HepG2 (cell line): ENCODE results near the gene PSKH1. TPM values are rescaled to one million over a fixed set of nuclear protein-coding genes. Genes with fewer than 3 reads are reported as not detected.

Experiments
- ATAC-seq: fragments of 200-7000 bp; cut with Tn5 transposase; 3 replicates; pipeline ENCODE4 v1.9.1; 2020; ENCODE audit warnings: mild to moderate bottlenecking, moderate library complexity
- BruUV-seq: library from RNA; stranded (reverse); fragments of 400-500 nt; replicated peaks from 2 replicates; lab custom pipeline; 2021; lab: Mats Ljungman, UMichigan
- CTCF ChIA-PET: fragments of 300-600 bp; formaldehyde crosslinking; extraction: SDS; loops from one replicate; lab custom pipeline; 2021; ENCODE audit warnings: low total read pairs, inconsistent platforms, low intra/inter-chr PET ratio; lab: Yijun Ruan, JAX
- POLR2A ChIA-PET: fragments of 350-600 bp; sonication (Branson Sonifier 250); formaldehyde crosslinking; loops from one replicate; lab custom pipeline; 2020; ENCODE audit warnings: antibody characterized with exemption, inconsistent platforms; lab: Yijun Ruan, JAX
- DNase-seq: peaks from one replicate; pipeline ENCODE4 v3.0.0-alpha.2; 2015; ENCODE audit warnings: low spot score
- FAIRE-seq: peaks from 3 replicates; lab custom pipeline; 2011; peaks lifted over from hg19 to GRCh38; lab: Jason Lieb, UNC
- H2AFZ ChIP-seq: one replicate; pipeline ENCODE4 v1.6.1; 2011; ENCODE audit warnings: low read length, inconsistent platforms
- H3K27ac ChIP-seq: fragments of 300-600 bp; 3 replicates; pipeline ENCODE4 v1.8.0; 2011; ENCODE audit warnings: mixed run types, mild to moderate bottlenecking, mixed read lengths, low read length, inconsistent platforms; ENCODE audit not compliant: insufficient read depth; ENCODE audit errors: extremely low read length
- H3K27me3 ChIP-seq, 2 experiments: fragments of 200-600 bp in 1 of 2; 2 replicates in 1 of 2; 3 replicates in 1 of 2; pipeline versions ENCODE4 v1.6.0 to v1.8.0; 2011; ENCODE audit warnings: low read length in 2 of 2, mild to moderate bottlenecking in 2 of 2, moderate library complexity in 2 of 2, inconsistent platforms in 1 of 2; ENCODE audit not compliant: insufficient read depth in 2 of 2, control insufficient read depth in 1 of 2
- H3K36me3 ChIP-seq, 2 experiments: fragments of 200-600 bp in 1 of 2; replicated peaks in 1 of 2; 2 replicates in 1 of 2; 3 replicates in 1 of 2; pipeline versions ENCODE4 v1.5.1 to v1.8.0; 2011; ENCODE audit warnings: low read length in 2 of 2, inconsistent platforms in 1 of 2; ENCODE audit not compliant: insufficient read depth in 2 of 2, control insufficient read depth in 1 of 2
- H3K4me1 ChIP-seq: 2 replicates; pipeline ENCODE4 v1.5.1; 2012; ENCODE audit warnings: low read length, inconsistent platforms; ENCODE audit not compliant: insufficient read depth
- H3K4me2 ChIP-seq: 2 replicates; pipeline ENCODE4 v1.6.0; 2011; ENCODE audit warnings: low read depth, low read length, inconsistent platforms
- H3K4me3 ChIP-seq, 3 experiments: fragments of 200-600 bp in 1 of 3; sonication (generic), shearing (Covaris generic) in 1 of 3; replicated peaks in 1 of 3; 2 replicates each; pipeline ENCODE4 v1.5.1; 2011 to 2016; ENCODE audit warnings: low read length in 3 of 3, inconsistent platforms in 2 of 3, low read depth in 2 of 3, mild to moderate bottlenecking in 2 of 3, control low read depth in 1 of 3, mixed read lengths in 1 of 3; ENCODE audit not compliant: insufficient read depth in 1 of 3
- H3K79me2 ChIP-seq: one replicate; pipeline ENCODE4 v1.6.1; 2011; ENCODE audit warnings: low read length, inconsistent platforms; ENCODE audit not compliant: insufficient read depth
- H3K9ac ChIP-seq: 2 replicates; pipeline ENCODE4 v1.6.0; 2011; ENCODE audit warnings: mild to moderate bottlenecking, low read depth, low read length, inconsistent platforms; ENCODE audit not compliant: insufficient read depth
- H3K9me3 ChIP-seq: 2 replicates; pipeline ENCODE4 v1.5.1; 2012; ENCODE audit warnings: mild to moderate bottlenecking, low read length
- H4K20me1 ChIP-seq: 2 replicates; pipeline ENCODE4 v1.6.0; 2011; ENCODE audit warnings: inconsistent platforms, mild to moderate bottlenecking, low read length, moderate library complexity; ENCODE audit not compliant: insufficient read depth
- HIVEP1 ChIP-seq: sonication (generic); formaldehyde crosslinking; IDR thresholded peaks from 2 replicates; pipeline ENCODE4 v1.4.0; 2020; ENCODE audit warnings: mild to moderate bottlenecking, missing genetic modification reagents
- IKZF4 ChIP-seq: sonication (generic); formaldehyde crosslinking; IDR thresholded peaks from 2 replicates; pipeline ENCODE4 v1.5.1; 2020; ENCODE audit warnings: borderline replicate concordance, mild to moderate bottlenecking, low read depth, missing genetic modification reagents; ENCODE audit errors: not compliant biosample characterization
- RBM22 ChIP-seq: fragments of 200-400 bp; formaldehyde crosslinking; optimal IDR thresholded peaks from 2 replicates; pipeline ENCODE3; 2017; ENCODE audit warnings: mild to moderate bottlenecking, low read length, moderate library complexity
- SIX1 ChIP-seq: sonication (generic); formaldehyde crosslinking; IDR thresholded peaks from 2 replicates; pipeline ENCODE4 v1.4.0; 2020; ENCODE audit warnings: missing genetic modification reagents, borderline replicate concordance
- ZFAT ChIP-seq: sonication (generic); formaldehyde crosslinking; conservative IDR thresholded peaks from 2 replicates; pipeline ENCODE4 v1.8.1; 2023; ENCODE audit warnings: missing genetic modification reagents, inconsistent platforms
- ZFP82 ChIP-seq: sonication (generic); formaldehyde crosslinking; IDR thresholded peaks from 2 replicates; pipeline ENCODE4 v1.5.1; 2020; ENCODE audit warnings: mild to moderate bottlenecking, missing genetic modification reagents, borderline replicate concordance
- ZZZ3 ChIP-seq: sonication (generic); formaldehyde crosslinking; IDR thresholded peaks from 2 replicates; pipeline ENCODE4 v1.4.0; 2020; ENCODE audit warnings: missing genetic modification reagents, mild to moderate bottlenecking, borderline replicate concordance
- WGBS: methylation state at CpG from one replicate; pipeline ENCODE4 v1.1.6; 2017; ENCODE audit warnings: low lambda C conversion rate; 5-methylcytosine and 5-hydroxymethylcytosine counted together
- in situ Hi-C: cut with HindIII; loops from 2 replicates; pipeline ENCODE4 v1.10.0; 2017; ENCODE audit warnings: low pct_unique_long_range_greater_than_20kb; ENCODE audit not compliant: extremely low pct_ligation_motif_present
- intact Hi-C: fragments of 100-400 bp; cut with micrococcal nuclease; formaldehyde crosslinking; loops from one replicate; pipeline ENCODE4 v1.10.0; 2022; ENCODE audit not compliant: unreplicated experiment
- polyA plus RNA-seq, 8 experiments: library from polyadenylated mRNA; depleted of rRNA in 3 of 8; stranded (reverse) in 7 of 8; unstranded in 1 of 8; fragments of >200 nt; fragmentation: Illumina TruSeq in 4 of 8; extraction: Trizol in 4 of 8; gene quantifications; 2 replicates each; pipeline versions ENCODE4 v1.2.1 to v1.2.3, GENCODE V29; 2011 to 2016; ENCODE audit warnings: low read depth in 4 of 8, missing spikeins in 1 of 8, mixed read lengths in 1 of 8; ENCODE audit not compliant: insufficient read depth in 1 of 8
- total RNA-seq, 5 experiments: library from RNA; depleted of rRNA; stranded (reverse); fragments of >200 nt; fragmentation: Illumina TruSeq; extraction: Trizol; gene quantifications; 2 replicates each; pipeline ENCODE4 v1.2.3, GENCODE V29; 2016; ENCODE audit warnings: low read depth in 1 of 5

Gene PSKH1
- total and polyA plus RNA-seq, 2 of the 13 experiments (the other 11 are each of a cell fraction or from before 2014, with no cell fraction given) = 8.4 to 19.1 TPM

DNA sequence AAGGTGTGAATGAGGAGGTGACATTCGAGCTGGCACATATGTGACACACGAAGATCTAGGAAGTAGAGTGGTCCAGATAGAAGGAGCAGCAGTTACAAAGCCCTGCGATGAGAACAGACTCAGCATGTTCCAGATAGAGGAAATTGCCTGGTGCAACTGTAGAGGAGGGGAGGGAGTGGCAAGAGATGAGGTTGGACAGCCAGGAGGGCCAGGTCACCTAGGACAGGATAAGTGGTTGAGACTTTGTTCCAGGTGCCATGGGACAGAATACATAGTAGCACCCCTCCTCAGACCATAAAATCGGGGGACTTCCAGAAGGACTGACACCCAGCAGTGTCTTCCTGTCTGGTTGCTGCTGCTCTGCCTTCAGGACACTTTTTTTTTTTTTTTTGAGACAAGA, 34.6 kb upstream of the PSKH1 start:
- ChIA-PET POLR2A (interaction anchor here (1.0 to 3.3 kb wide), 6 partner anchors 11 to 106 kb away, joined by 3 to 21 read pairs (median 7); partner anchors contain the start of genes CENPT, EDC4 and NUTF2), CTCF (interaction anchor here (1.0 kb wide), 1 partner anchor 42 kb away, joined by 6 read pairs; no protein-coding TSS in a partner anchor)
- WGBS = 86% methylated on average over 4 of the region's 4 CpGs
- Histone ChIP-seq H3K9me3 (no peaks in the 10 kb centered on the region), H3K27me3 (no peaks in the 10 kb centered on the region), H3K36me3 (peaks cover 16 to 39% of the 10 kb centered on the region in 2 experiments), H3K4me1 (peaks cover 60% of the 10 kb centered on the region), H3K9ac (peak overlapping the region; percentile 72), H3K27ac (peak overlapping the region; percentile 89), H2AFZ (no peak overlapping the region), H4K20me1 (peaks cover 64% of the 10 kb centered on the region), H3K4me2 (peak overlapping the region; percentile 16; the same call in 1 of the 2 replicates), H3K79me2 (peaks cover 95% of the 10 kb centered on the region), H3K4me3 (no peak overlapping the region)
- FAIRE-seq = no peak
- in situ Hi-C loops = no loop called here
- no TSS peak for BruUV-seq
- TF ChIP-seq IKZF4 = no peak
- TF ChIP-seq ZFP82 = 0 out of 2 replicates have a peak, but pooled peaks have one; percentile 37
- DNase-seq = no peak
- no peak for ATAC-seq
- intact Hi-C loops = no loop called here

DNA sequence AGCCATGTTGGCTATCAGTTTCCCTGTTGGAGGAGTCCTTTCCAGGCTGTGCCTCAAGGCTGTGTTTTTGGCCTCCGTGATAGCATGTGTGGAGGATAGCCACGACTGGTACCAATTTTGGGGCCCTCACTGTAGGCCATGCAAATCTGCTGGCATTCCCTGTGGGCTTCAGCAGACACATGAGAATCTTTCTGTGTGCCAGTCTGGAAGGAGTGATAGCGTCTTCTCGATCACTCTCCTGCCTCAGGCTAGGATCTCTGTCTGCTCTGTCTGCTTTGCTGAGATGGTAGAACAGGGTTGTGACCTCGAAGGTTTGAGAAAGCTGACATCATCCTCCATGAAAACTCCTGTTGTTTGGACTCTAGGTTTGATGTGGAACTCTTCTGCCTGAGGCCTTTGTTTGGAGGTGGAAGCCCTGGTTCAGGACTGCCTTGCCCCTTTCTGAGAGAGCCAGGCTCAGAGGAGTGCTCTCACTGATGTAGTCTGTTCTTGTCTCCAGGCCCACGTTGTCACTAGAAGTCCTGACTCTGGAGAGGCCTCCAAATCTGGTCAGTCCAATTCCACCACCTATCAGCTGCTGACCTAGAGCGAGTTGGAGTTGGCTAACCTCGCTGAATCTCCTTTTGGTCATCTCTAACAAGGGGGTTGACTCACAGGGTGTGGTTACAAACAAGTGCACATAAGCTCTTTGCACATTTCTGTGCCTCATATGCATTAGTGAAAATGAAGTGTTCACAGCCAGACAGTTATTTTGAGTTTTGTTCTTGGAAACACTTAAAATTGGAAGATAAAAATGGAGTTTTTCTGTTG, 32.3 kb upstream of the PSKH1 start:
- POLR2A ChIA-PET = interaction anchor here (0.8 to 1.3 kb wide), 2 partner anchors 15 to 32 kb away, joined by 3 to 4 read pairs; partner anchors contain the start of gene PSKH1
- H3K4me3 ChIP-seq = no peak overlapping the region
- H3K27ac ChIP-seq = peak overlapping the region; percentile 9
- H3K27me3 ChIP-seq = no peaks in the 10 kb centered on the region
- BruUV-seq = no TSS peak
- ATAC-seq = no peak
- H3K9ac ChIP-seq = no peak overlapping the region
- H3K9me3 ChIP-seq = no peaks in the 10 kb centered on the region
- H3K4me2 ChIP-seq = no peak overlapping the region
- peaks cover 88% of the 10 kb centered on the region for H3K79me2 ChIP-seq
- TF ChIP-seq SIX1 (CRISPR knock-in tag) = no peak
- 0 out of 2 replicates have a peak, but pooled peaks have one; percentile 21 for TF ChIP-seq HIVEP1 (CRISPR knock-in tag)
- no peak for TF ChIP-seq ZZZ3 (CRISPR knock-in tag)
- TF ChIP-seq ZFAT = no peak
- peak; percentile 37 for TF ChIP-seq RBM22
- H3K4me1 ChIP-seq = peaks cover 37% of the 10 kb centered on the region
- no peak for FAIRE-seq
- no peak for DNase-seq
- in situ Hi-C loops (no loop called here), intact Hi-C loops (no loop called here)
- peaks cover 60% of the 10 kb centered on the region for H4K20me1 ChIP-seq
- CTCF ChIA-PET = no interaction called here
- H3K36me3 ChIP-seq = peaks cover 19 to 49% of the 10 kb centered on the region in 2 experiments
- no peak overlapping the region for H2AFZ ChIP-seq
- 92% methylated on average over 8 of the region's 8 CpGs for WGBS
